OCI-LY7 (cell line): ENCODE data around the gene AQP12A. TPM values are rescaled to one million over a fixed set of nuclear protein-coding genes. Genes with fewer than 3 reads are reported as not detected.

Experiments
- BruUV-seq: library from RNA; stranded (reverse); fragments of 400-500 nt; replicated peaks from 2 replicates; lab custom pipeline; 2021; lab: Mats Ljungman, UMichigan
- CTCF ChIA-PET: fragments of 300-600 bp; sonication (Branson Sonifier 250); formaldehyde crosslinking; loops from one replicate; lab custom pipeline; 2022; ENCODE audit warnings: antibody characterized with exemption; ENCODE audit not compliant: unreplicated experiment; lab: Charles Lee
- POLR2A ChIA-PET: fragments of 300-600 bp; sonication (Branson Sonifier 250); formaldehyde crosslinking; loops from one replicate; lab custom pipeline; 2022; ENCODE audit warnings: antibody characterized with exemption; lab: Charles Lee
- DNase-seq: peaks from one replicate; pipeline ENCODE4 v3.0.0-alpha.2; 2015; ENCODE audit warnings: low spot score
- H2AFZ ChIP-seq: fragments of 200-600 bp; sonication (generic), shearing (Covaris generic); 2 replicates; pipeline ENCODE4 v1.6.1; 2014; ENCODE audit warnings: mild to moderate bottlenecking, antibody characterized with exemption, low read length, moderate library complexity
- H3K27ac ChIP-seq: fragments of 200-600 bp; sonication (generic); 2 replicates; pipeline ENCODE4 v1.5.1; 2014; ENCODE audit warnings: mixed run types, low read depth, mild to moderate bottlenecking, moderate library complexity, low read length, inconsistent platforms; ENCODE audit not compliant: poor library complexity, severe bottlenecking
- H3K36me3 ChIP-seq: fragments of 200-600 bp; sonication (generic); 2 replicates; pipeline ENCODE4 v1.6.1; 2014; ENCODE audit warnings: mild to moderate bottlenecking, antibody characterized with exemption, low read length, moderate library complexity, mixed read lengths; ENCODE audit not compliant: insufficient read depth
- H3K4me1 ChIP-seq: fragments of 200-600 bp; sonication (generic); 2 replicates; pipeline ENCODE4 v1.5.1; 2014; ENCODE audit warnings: mild to moderate bottlenecking, low read length; ENCODE audit not compliant: insufficient read depth, poor library complexity, severe bottlenecking
- H3K4me2 ChIP-seq: fragments of 200-600 bp; sonication (generic); 2 replicates; pipeline ENCODE4 v1.6.1; 2014; ENCODE audit warnings: mild to moderate bottlenecking, low read length
- H3K4me3 ChIP-seq: fragments of 200-600 bp; sonication (generic); 2 replicates; pipeline ENCODE4 v1.5.1; 2014; ENCODE audit warnings: mild to moderate bottlenecking, low read depth, low read length; ENCODE audit not compliant: poor library complexity, severe bottlenecking
- H3K79me2 ChIP-seq: fragments of 200-600 bp; sonication (generic); 2 replicates; pipeline ENCODE4 v1.6.1; 2016; ENCODE audit warnings: low read depth, mild to moderate bottlenecking, low read length, moderate library complexity, mixed read lengths; ENCODE audit not compliant: insufficient read depth
- H3K9me2 ChIP-seq: fragments of 200-600 bp; sonication (generic); 2 replicates; pipeline ENCODE4 v1.6.1; 2016; ENCODE audit warnings: mild to moderate bottlenecking, low read length, mixed read lengths; ENCODE audit not compliant: insufficient read depth
- H3K9me3 ChIP-seq: fragments of 200-600 bp; sonication (generic); 2 replicates; pipeline ENCODE4 v1.6.1; 2014; ENCODE audit warnings: mild to moderate bottlenecking, mixed run types, low read length, mixed read lengths
- H4K20me1 ChIP-seq: fragments of 200-600 bp; sonication (generic); 2 replicates; pipeline ENCODE4 v1.6.1; 2014; ENCODE audit warnings: mild to moderate bottlenecking, antibody characterized with exemption, low read length, moderate library complexity, mixed read lengths; ENCODE audit not compliant: insufficient read depth
- CTCF ChIP-seq: fragments of 200-600 bp; sonication (generic); conservative IDR thresholded peaks from 2 replicates; pipeline ENCODE4 v1.5.1; 2014; ENCODE audit warnings: mild to moderate bottlenecking, antibody characterized with exemption, low read length, moderate library complexity, mixed read lengths
- EZH2phosphoT487 ChIP-seq: fragments of 200-600 bp; sonication (generic); IDR thresholded peaks from 2 replicates; pipeline ENCODE4 v1.6.1; 2018; ENCODE audit warnings: low read depth, borderline replicate concordance, mild to moderate bottlenecking, mixed run types, antibody characterized with exemption, low read length, moderate library complexity, mixed read lengths
- intact Hi-C: fragments of 100-400 bp; cut with micrococcal nuclease; formaldehyde crosslinking; loops from one replicate; pipeline ENCODE4 v1.10.0; 2022; ENCODE audit not compliant: unreplicated experiment
- total RNA-seq, 2 experiments: library from RNA; depleted of rRNA in 1 of 2; stranded (reverse); fragments of >200 nt in 1 of 2; shearing (Covaris generic) in 1 of 2; gene quantifications; 2 replicates each; pipeline ENCODE4 v1.2.3, GENCODE V29; 2014 to 2022

Gene AQP12A
- total RNA-seq, 2 experiments from 2014 or later = not detected

GRCh38 chr2:240643093-240643810 is 48.4 kb upstream of the AQP12A start:
- no peaks in the 10 kb centered on the region for H3K4me1 ChIP-seq
- no peak overlapping the region for H3K27ac ChIP-seq
- no peak overlapping the region for H3K4me3 ChIP-seq
- H2AFZ ChIP-seq = no peak overlapping the region
- H3K36me3 ChIP-seq = no peaks in the 10 kb centered on the region
- H3K79me2 ChIP-seq = no peaks in the 10 kb centered on the region
- POLR2A ChIA-PET = no interaction called here
- no peaks in the 10 kb centered on the region for H4K20me1 ChIP-seq
- H3K4me2 ChIP-seq = no peak overlapping the region
- H3K9me3 ChIP-seq = no peaks in the 10 kb centered on the region
- CTCF ChIA-PET = no interaction called here
- no peak for DNase-seq
- intact Hi-C loops = no loop called here
- TF ChIP-seq EZH2phosphoT487 = no peak
- TF ChIP-seq CTCF = no peak
- H3K9me2 ChIP-seq = no peaks in the 10 kb centered on the region
- no TSS peak for BruUV-seq

- no peaks in the 10 kb centered on the region for H3K9me2 ChIP-seq
- DNase-seq = no peak
- H3K4me2 ChIP-seq = no peak overlapping the region
- H3K79me2 ChIP-seq = no peaks in the 10 kb centered on the region
- no peak overlapping the region for H3K27ac ChIP-seq
- H3K36me3 ChIP-seq = no peaks in the 10 kb centered on the region
- BruUV-seq = no TSS peak
- H2AFZ ChIP-seq = no peak overlapping the region
- intact Hi-C loops = no loop called here
- H3K4me3 ChIP-seq = no peak overlapping the region
- TF ChIP-seq CTCF (no peak), EZH2phosphoT487 (no peak)
- CTCF ChIA-PET = no interaction called here
- H3K4me1 ChIP-seq = no peaks in the 10 kb centered on the region
- no peaks in the 10 kb centered on the region for H4K20me1 ChIP-seq
- POLR2A ChIA-PET = interaction anchor here (0.6 kb wide), 1 partner anchor 245 kb away, joined by 4 read pairs; no protein-coding TSS in a partner anchor
- no peaks in the 10 kb centered on the region for H3K9me3 ChIP-seq
Observed at GRCh38 chr2:240643811-240644150, 47.9 kb upstream of the AQP12A start.

- H4K20me1 ChIP-seq = no peaks in the 10 kb centered on the region
- H3K4me1 ChIP-seq = no peaks in the 10 kb centered on the region
- H3K4me3 ChIP-seq = no peak overlapping the region
- H3K9me2 ChIP-seq = no peaks in the 10 kb centered on the region
- H3K36me3 ChIP-seq = no peaks in the 10 kb centered on the region
- POLR2A ChIA-PET = interaction anchor here (0.6 kb wide), 1 partner anchor 245 kb away, joined by 4 read pairs; no protein-coding TSS in a partner anchor
- H3K4me2 ChIP-seq = no peak overlapping the region
- TF ChIP-seq EZH2phosphoT487 (no peak), CTCF (no peak)
- H3K27ac ChIP-seq = no peak overlapping the region
- no peaks in the 10 kb centered on the region for H3K9me3 ChIP-seq
- CTCF ChIA-PET = no interaction called here
- BruUV-seq = no TSS peak
- no peak overlapping the region for H2AFZ ChIP-seq
- intact Hi-C loops = no loop called here
- H3K79me2 ChIP-seq = no peaks in the 10 kb centered on the region
- DNase-seq = no peak
Observed at GRCh38 chr2:240644171-240644651, 47.5 kb upstream of the AQP12A start.
